GM12873 (cell line): ENCODE data around the gene BAHD1.

Experiments
- CTCF ChIP-seq: IDR thresholded peaks from 2 replicates; pipeline ENCODE4 v1.5.1; 2012; ENCODE audit warnings: low read depth, mild to moderate bottlenecking, moderate library complexity, low read length, control low read depth; ENCODE audit not compliant: insufficient read depth; ENCODE audit errors: missing control alignments

BAHD1 gene

DNA sequence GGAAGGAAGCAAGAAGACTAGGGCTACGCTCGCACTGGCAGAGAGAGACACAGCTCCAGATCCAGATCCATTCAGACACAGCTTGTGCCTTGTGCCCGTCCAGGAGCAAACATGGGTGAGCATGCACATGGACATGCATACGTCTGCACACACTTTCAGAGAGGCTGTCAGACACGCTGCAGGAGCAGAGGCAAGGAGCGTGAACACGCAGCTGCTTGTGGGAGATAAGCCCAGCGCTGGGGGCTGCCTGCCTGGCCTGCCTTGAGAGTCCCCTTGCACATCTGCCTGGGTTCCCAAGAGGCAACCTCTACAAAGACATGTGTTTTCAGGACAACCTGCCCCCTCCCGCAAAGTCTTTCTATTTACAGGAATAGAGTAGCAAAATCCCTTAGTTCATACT, 13.6 kb upstream of the BAHD1 start:
- no peak for TF ChIP-seq CTCF

- TF ChIP-seq CTCF, result no peak
Observed at GRCh38 chr15:40428185-40428584, 12.6 kb upstream of the BAHD1 start.

GRCh38 chr15:40429068-40429710, 11.6 kb upstream of the BAHD1 start:
- no peak for TF ChIP-seq CTCF

GRCh38 chr15:40430271-40430805, 10.4 kb upstream of the BAHD1 start:
- no peak for TF ChIP-seq CTCF

GRCh38 chr15:40435023-40435709, 5.6 kb upstream of the BAHD1 start:
- no peak for TF ChIP-seq CTCF

DNA sequence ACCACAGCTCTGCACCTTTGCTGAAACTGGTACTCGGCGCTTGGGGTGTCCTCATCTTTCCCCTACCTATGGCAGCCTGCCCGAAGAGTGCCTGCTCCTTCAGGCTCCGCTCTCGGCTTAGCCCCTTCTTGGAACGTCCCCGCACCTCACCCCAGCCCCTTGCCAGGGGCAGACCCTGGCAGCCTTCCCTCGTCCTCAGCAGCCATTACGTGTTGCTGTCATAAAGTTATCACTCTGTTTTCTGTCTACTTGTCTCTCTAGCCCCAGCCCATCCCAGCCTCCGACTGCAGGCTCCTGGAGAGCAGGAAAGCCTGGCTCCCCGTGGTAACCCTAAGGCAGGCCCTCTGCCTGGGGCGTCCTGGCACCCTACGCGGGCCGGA, 5.1 kb upstream of the BAHD1 start:
- no peak for TF ChIP-seq CTCF

GRCh38 chr15:40436116-40436891, 4.4 kb upstream of the BAHD1 start:
- no peak for TF ChIP-seq CTCF
